ENCODE measurements around the gene INTS13.

GRCh38 chr12:26919216-26919555 lies 18.6 kb downstream of the INTS13 start:
- TF ChIP-seq TAF1 (IDR thresholded peaks at IDR 0.05; ENCODE audit: low read depth, low read length) (no peak), POLR2A (IDR thresholded peaks at IDR 0.05; ENCODE audit: low read depth, low read length) (no peak)
